Activated B cell treated with CpG ODN at 0.5 μM for 24 hours (primary cell): Measurements from ENCODE around the gene STK10. TPM values are rescaled to one million over a fixed set of nuclear protein-coding genes. Genes with fewer than 3 reads are reported as not detected.

ENCODE experiments used
- ATAC-seq: fragments of 200-7000 bp; cut with Tn5 transposase; one replicate; pipeline ENCODE4 v1.10.0; 2021; ENCODE audit warnings: low read depth, mild to moderate bottlenecking, moderate library complexity
- CTCF ChIA-PET: fragments of 350-600 bp; sonication (Branson Sonifier 250); formaldehyde crosslinking; loops from one replicate; lab custom pipeline; 2021; ENCODE audit warnings: antibody characterized with exemption; lab: Charles Lee
- POLR2A ChIA-PET: fragments of 350-600 bp; sonication (Branson Sonifier 250); formaldehyde crosslinking; loops from one replicate; lab custom pipeline; 2021; ENCODE audit warnings: antibody characterized with exemption; lab: Charles Lee
- DNase-seq: peaks from one replicate; pipeline ENCODE4 v3.0.0; 2022
- H3K27ac Mint-ChIP-seq: one replicate; pipeline ENCODE4 v1.8.0; 2020; ENCODE audit warnings: mixed read lengths
- H3K27me3 Mint-ChIP-seq: one replicate; pipeline ENCODE4 v1.8.0; 2021; ENCODE audit warnings: mixed read lengths
- H3K36me3 Mint-ChIP-seq: one replicate; pipeline ENCODE4 v1.8.0; 2021; ENCODE audit warnings: low read depth, mixed read lengths
- H3K4me1 Mint-ChIP-seq: one replicate; pipeline ENCODE4 v1.8.0; 2021; ENCODE audit warnings: mixed read lengths
- H3K4me3 Mint-ChIP-seq: one replicate; pipeline ENCODE4 v1.8.0; 2020; ENCODE audit warnings: mild to moderate bottlenecking, mixed read lengths
- H3K9me3 Mint-ChIP-seq: one replicate; pipeline ENCODE4 v1.8.0; 2020; ENCODE audit warnings: mixed read lengths
- CTCF ChIP-seq: fragments of 200-600 bp; IDR thresholded peaks from one replicate; pipeline ENCODE4 v1.8.0; 2022; ENCODE audit warnings: antibody characterized with exemption, mild to moderate bottlenecking
- intact Hi-C: fragments of 100-400 bp; cut with micrococcal nuclease; formaldehyde crosslinking; loops from one replicate; pipeline ENCODE4 v1.15.1; 2024
- total RNA-seq: library from RNA; stranded (reverse); gene quantifications from 2 replicates; pipeline ENCODE4 v1.2.3, GENCODE V29; 2022

STK10 gene
- total RNA-seq, 1 donor from 2014 or later = 276 TPM

- no peak for TF ChIP-seq CTCF
- ChIA-PET CTCF (no interaction called here), POLR2A (no interaction called here)
- ATAC-seq (no peak), DNase-seq (no peak)
- Mint-ChIP-seq H3K27ac (no peak overlapping the region), H3K9me3 (no peaks in the 10 kb centered on the region), H3K4me3 (no peak overlapping the region), H3K4me1 (peaks cover 69% of the 10 kb centered on the region), H3K36me3 (peaks cover 73% of the 10 kb centered on the region), H3K27me3 (no peaks in the 10 kb centered on the region)
- intact Hi-C loops = no loop called here
Observed at GRCh38 chr5:172148381-172148780, 39.6 kb downstream of the STK10 start.

GRCh38 chr5:172147857-172148256 lies 40.2 kb downstream of the STK10 start:
- DNase-seq = no peak
- CTCF ChIA-PET = no interaction called here
- no peaks in the 10 kb centered on the region for H3K27me3 Mint-ChIP-seq
- H3K9me3 Mint-ChIP-seq = no peaks in the 10 kb centered on the region
- ATAC-seq = no peak
- peaks cover 69% of the 10 kb centered on the region for H3K4me1 Mint-ChIP-seq
- peak overlapping the region; percentile 30 for H3K27ac Mint-ChIP-seq
- POLR2A ChIA-PET = interaction anchor here (0.7 kb wide), 1 partner anchor 15 kb away, joined by 4 read pairs; no protein-coding TSS in a partner anchor
- H3K36me3 Mint-ChIP-seq = peaks cover 69% of the 10 kb centered on the region
- intact Hi-C loops = no loop called here
- no peak overlapping the region for H3K4me3 Mint-ChIP-seq
- no peak for TF ChIP-seq CTCF

- no peaks in the 10 kb centered on the region for H3K27me3 Mint-ChIP-seq
- H3K4me3 Mint-ChIP-seq = no peak overlapping the region
- peak overlapping the region; percentile 41 for H3K27ac Mint-ChIP-seq
- no peaks in the 10 kb centered on the region for H3K9me3 Mint-ChIP-seq
- ATAC-seq (no peak), DNase-seq (no peak)
- ChIA-PET POLR2A (interaction anchor here (1.1 kb wide), 1 partner anchor 10 kb away, joined by 3 read pairs; no protein-coding TSS in a partner anchor), CTCF (no interaction called here)
- intact Hi-C loops = no loop called here
- H3K36me3 Mint-ChIP-seq = peaks cover 62% of the 10 kb centered on the region
- peaks cover 71% of the 10 kb centered on the region for H3K4me1 Mint-ChIP-seq
- TF ChIP-seq CTCF = no peak
Observed at GRCh38 chr5:172146748-172147092, 41.3 kb downstream of the STK10 start.

- peaks cover 61% of the 10 kb centered on the region for H3K36me3 Mint-ChIP-seq
- no peaks in the 10 kb centered on the region for H3K27me3 Mint-ChIP-seq
- ATAC-seq (no peak), DNase-seq (no peak)
- no peak overlapping the region for H3K4me3 Mint-ChIP-seq
- no peaks in the 10 kb centered on the region for H3K9me3 Mint-ChIP-seq
- ChIA-PET POLR2A (interaction anchor here (1.1 kb wide), 1 partner anchor 10 kb away, joined by 3 read pairs; no protein-coding TSS in a partner anchor), CTCF (no interaction called here)
- H3K4me1 Mint-ChIP-seq = peaks cover 69% of the 10 kb centered on the region
- TF ChIP-seq CTCF = no peak
- peak overlapping the region; percentile 31 for H3K27ac Mint-ChIP-seq
- intact Hi-C loops = loop anchor here (2.0 kb wide), 1 partner anchor 13 kb away; no protein-coding TSS in a partner anchor
Observed at GRCh38 chr5:172145870-172146747, 41.9 kb downstream of the STK10 start.
